Fibroblast of lung (primary cell): ENCODE measurements around the gene THOC2.

Source experiments
- EZH2 ChIP-seq: IDR thresholded peaks from 2 replicates; pipeline ENCODE4 v1.5.1; 2012; ENCODE audit warnings: low read length, control low read depth, mild to moderate bottlenecking; ENCODE audit errors: missing control alignments
- TF ChIP-seq, protein P1 (sequence below), 2 donors: IDR thresholded peaks in 1 of 2; conservative IDR thresholded peaks in 1 of 2; 1 replicate in 1 of 2; 2 replicates in 1 of 2; pipeline ENCODE4 v1.5.1; 2011 to 2012; ENCODE audit warnings: low read length in 2 of 2, control low read depth in 1 of 2, inconsistent platforms in 1 of 2, low read depth in 1 of 2, mild to moderate bottlenecking in 1 of 2

DNA sequence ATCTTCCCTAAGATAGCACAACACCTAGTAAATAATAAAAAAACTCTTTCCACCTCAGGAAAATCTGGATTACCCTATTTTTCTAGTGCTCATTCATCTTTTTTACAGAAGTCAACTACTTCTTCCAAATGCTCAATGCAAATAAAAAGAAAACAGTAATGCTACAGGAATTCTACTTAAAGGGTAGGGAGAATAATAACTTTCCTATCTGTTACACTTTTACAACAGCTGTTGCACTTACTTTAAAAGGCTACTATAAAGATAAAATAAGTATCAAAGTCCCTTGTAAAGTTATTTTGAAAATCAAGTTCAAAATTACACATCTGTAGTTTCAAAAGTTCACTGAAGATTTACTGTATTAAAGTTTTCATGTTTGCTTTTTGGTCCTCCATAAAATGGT lies 37.6 kb downstream of the THOC2 start:
- TF ChIP-seq, protein P1, sequence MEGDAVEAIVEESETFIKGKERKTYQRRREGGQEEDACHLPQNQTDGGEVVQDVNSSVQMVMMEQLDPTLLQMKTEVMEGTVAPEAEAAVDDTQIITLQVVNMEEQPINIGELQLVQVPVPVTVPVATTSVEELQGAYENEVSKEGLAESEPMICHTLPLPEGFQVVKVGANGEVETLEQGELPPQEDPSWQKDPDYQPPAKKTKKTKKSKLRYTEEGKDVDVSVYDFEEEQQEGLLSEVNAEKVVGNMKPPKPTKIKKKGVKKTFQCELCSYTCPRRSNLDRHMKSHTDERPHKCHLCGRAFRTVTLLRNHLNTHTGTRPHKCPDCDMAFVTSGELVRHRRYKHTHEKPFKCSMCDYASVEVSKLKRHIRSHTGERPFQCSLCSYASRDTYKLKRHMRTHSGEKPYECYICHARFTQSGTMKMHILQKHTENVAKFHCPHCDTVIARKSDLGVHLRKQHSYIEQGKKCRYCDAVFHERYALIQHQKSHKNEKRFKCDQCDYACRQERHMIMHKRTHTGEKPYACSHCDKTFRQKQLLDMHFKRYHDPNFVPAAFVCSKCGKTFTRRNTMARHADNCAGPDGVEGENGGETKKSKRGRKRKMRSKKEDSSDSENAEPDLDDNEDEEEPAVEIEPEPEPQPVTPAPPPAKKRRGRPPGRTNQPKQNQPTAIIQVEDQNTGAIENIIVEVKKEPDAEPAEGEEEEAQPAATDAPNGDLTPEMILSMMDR (conservative IDR thresholded peaks at IDR 0.05 in 1 of 2, IDR thresholded peaks at IDR 0.05 in 1 of 2; ENCODE audit: low read depth in 1 of 2, low read length in 2 of 2): no peak
- no peak for TF ChIP-seq EZH2
